Measurements from ENCODE around the gene SHC1. TPM values are rescaled to one million over a fixed set of nuclear protein-coding genes. Genes with fewer than 3 reads are reported as not detected.

SHC1 gene
- total RNA-seq, 1 experiment from 2014 or later: 885 TPM

GRCh38 chr1:154993572-154994268 is 23.2 kb upstream of the SHC1 start, which contains the start of gene LENEP:
TSS of gene LENEP (plus strand) at chr1:154993586. CDS start at chr1:154993608, 22 bp downstream.
- peaks cover 29% of the 10 kb centered on the region for H3K36me3 Mint-ChIP-seq (ENCODE audit: insufficient read depth, unreplicated experiment)
- DNase-seq (ENCODE audit: unreplicated experiment): no peak
- no peaks in the 10 kb centered on the region for H3K9me3 Mint-ChIP-seq (ENCODE audit: unreplicated experiment)
- H3K27ac Mint-ChIP-seq (ENCODE audit: low read depth, unreplicated experiment): peak within 1 kb of the TSS; percentile 68
- ChIA-PET CTCF (interaction anchor here (0.6 to 9.4 kb wide), 18 partner anchors 8 to 511 kb away, joined by 3 to 118 read pairs (median 5); partner anchors contain the start of genes ADAM15, FLAD1, PYGO2 and SHC1), POLR2A (interaction anchor here (0.6 to 41.1 kb wide), 12 partner anchors 11 to 155 kb away, joined by 3 to 1917 read pairs (median 4); partner anchors contain the start of genes ADAM15, CKS1B, FLAD1 and PBXIP1)
- TF ChIP-seq, protein P1, sequence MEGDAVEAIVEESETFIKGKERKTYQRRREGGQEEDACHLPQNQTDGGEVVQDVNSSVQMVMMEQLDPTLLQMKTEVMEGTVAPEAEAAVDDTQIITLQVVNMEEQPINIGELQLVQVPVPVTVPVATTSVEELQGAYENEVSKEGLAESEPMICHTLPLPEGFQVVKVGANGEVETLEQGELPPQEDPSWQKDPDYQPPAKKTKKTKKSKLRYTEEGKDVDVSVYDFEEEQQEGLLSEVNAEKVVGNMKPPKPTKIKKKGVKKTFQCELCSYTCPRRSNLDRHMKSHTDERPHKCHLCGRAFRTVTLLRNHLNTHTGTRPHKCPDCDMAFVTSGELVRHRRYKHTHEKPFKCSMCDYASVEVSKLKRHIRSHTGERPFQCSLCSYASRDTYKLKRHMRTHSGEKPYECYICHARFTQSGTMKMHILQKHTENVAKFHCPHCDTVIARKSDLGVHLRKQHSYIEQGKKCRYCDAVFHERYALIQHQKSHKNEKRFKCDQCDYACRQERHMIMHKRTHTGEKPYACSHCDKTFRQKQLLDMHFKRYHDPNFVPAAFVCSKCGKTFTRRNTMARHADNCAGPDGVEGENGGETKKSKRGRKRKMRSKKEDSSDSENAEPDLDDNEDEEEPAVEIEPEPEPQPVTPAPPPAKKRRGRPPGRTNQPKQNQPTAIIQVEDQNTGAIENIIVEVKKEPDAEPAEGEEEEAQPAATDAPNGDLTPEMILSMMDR (IDR thresholded peaks at IDR 0.05; ENCODE audit: unreplicated experiment): no peak
- H3K27me3 Mint-ChIP-seq (ENCODE audit: insufficient read depth, unreplicated experiment): no peaks in the 10 kb centered on the region
- H3K4me3 Mint-ChIP-seq (ENCODE audit: unreplicated experiment): no peak within 1 kb of the TSS
- peaks cover 34% of the 10 kb centered on the region for H3K4me1 Mint-ChIP-seq (ENCODE audit: insufficient read depth, unreplicated experiment)
- no TSS peak for BruUV-seq (replicated peaks)
- intact Hi-C loops (cut with micrococcal nuclease): no loop called here

GRCh38 chr1:154992721-154993571 is 22.4 kb upstream of the SHC1 start:
- CTCF ChIA-PET: interaction anchor here (0.6 to 9.4 kb wide), 12 partner anchors 8 to 510 kb away, joined by 3 to 118 read pairs (median 5); partner anchors contain the start of genes ADAM15, FLAD1 and SHC1
- peak overlapping the region; percentile 50 for H3K27ac Mint-ChIP-seq (ENCODE audit: low read depth, unreplicated experiment)
- no peak overlapping the region for H3K4me3 Mint-ChIP-seq (ENCODE audit: unreplicated experiment)
- H3K4me1 Mint-ChIP-seq (ENCODE audit: insufficient read depth, unreplicated experiment): peaks cover 32% of the 10 kb centered on the region
- intact Hi-C loops (cut with micrococcal nuclease): no loop called here
- no peaks in the 10 kb centered on the region for H3K9me3 Mint-ChIP-seq (ENCODE audit: unreplicated experiment)
- H3K36me3 Mint-ChIP-seq (ENCODE audit: insufficient read depth, unreplicated experiment): peaks cover 35% of the 10 kb centered on the region
- POLR2A ChIA-PET: interaction anchor here (0.6 to 41.1 kb wide), 8 partner anchors 8 to 156 kb away, joined by 3 to 1917 read pairs (median 4); partner anchors contain the start of genes CKS1B, FLAD1, PBXIP1 and PYGO2
- TF ChIP-seq, protein P1 (IDR thresholded peaks at IDR 0.05; ENCODE audit: unreplicated experiment): no peak
- no peak for DNase-seq (ENCODE audit: unreplicated experiment)
- no TSS peak for BruUV-seq (replicated peaks)
- no peaks in the 10 kb centered on the region for H3K27me3 Mint-ChIP-seq (ENCODE audit: insufficient read depth, unreplicated experiment)

DNA sequence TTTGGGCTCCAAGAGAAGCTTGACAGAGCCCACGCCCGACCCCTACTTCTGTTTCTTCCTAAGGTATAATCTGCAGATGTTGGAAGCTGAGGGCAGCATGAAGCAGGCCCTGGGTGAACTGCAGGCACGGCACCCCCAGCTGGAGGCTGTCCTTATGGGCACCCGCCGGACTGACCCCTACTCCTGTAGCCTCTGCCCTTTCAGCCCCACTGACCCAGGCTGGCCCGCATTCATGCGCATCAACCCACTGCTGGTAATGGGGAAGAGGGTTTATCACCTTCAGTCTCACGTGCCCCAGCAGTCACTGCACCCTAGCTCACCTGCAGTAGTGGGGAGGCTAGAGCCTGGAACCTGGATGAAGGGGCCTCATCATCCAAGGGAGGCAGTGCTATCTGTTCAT is 19.7 kb upstream of the SHC1 start:
- ChIA-PET POLR2A (interaction anchor here (0.5 to 41.1 kb wide), 3 partner anchors 1 to 158 kb away, joined by 3 to 1917 read pairs (median 1917); partner anchors contain the start of genes CKS1B, FLAD1, LENEP and PBXIP1), CTCF (interaction anchor here (0.6 to 1.1 kb wide), 3 partner anchors 10 to 82 kb away, joined by 3 to 4 read pairs (median 4); no protein-coding TSS in a partner anchor)
- BruUV-seq (replicated peaks): no TSS peak
- Mint-ChIP-seq H3K4me1 (ENCODE audit: insufficient read depth, unreplicated experiment) (peaks cover 17% of the 10 kb centered on the region), H3K4me3 (ENCODE audit: unreplicated experiment) (no peak overlapping the region), H3K27ac (ENCODE audit: low read depth, unreplicated experiment) (no peak overlapping the region), H3K36me3 (ENCODE audit: insufficient read depth, unreplicated experiment) (peaks cover 58% of the 10 kb centered on the region), H3K27me3 (ENCODE audit: insufficient read depth, unreplicated experiment) (no peaks in the 10 kb centered on the region), H3K9me3 (ENCODE audit: unreplicated experiment) (no peaks in the 10 kb centered on the region)
- DNase-seq (ENCODE audit: unreplicated experiment): no peak
- intact Hi-C loops (cut with micrococcal nuclease): no loop called here
- TF ChIP-seq, protein P1 (IDR thresholded peaks at IDR 0.05; ENCODE audit: unreplicated experiment): no peak
